ENCODE measurements around the gene TMEM14C.

DNA sequence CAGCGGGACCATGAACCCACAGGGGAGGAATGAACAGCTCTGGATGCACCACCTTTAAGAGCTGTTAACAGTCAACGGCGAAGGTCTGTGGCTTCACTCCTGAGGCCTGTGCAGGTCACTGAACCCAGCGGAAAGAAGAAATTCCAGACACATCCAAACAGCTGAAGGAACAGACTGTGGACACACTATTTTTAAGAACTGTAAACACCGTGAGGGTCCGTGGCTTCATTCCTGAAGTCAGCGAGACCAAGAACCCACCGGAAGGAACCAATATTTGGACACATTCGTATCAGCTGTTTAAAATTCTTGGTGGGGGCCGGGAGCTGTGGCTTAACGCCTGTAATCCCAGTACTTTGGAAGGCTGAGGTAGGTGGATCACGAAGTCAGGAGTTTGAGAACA, 19.4 kb downstream of the TMEM14C start:
- no peak for TF ChIP-seq CTCF (IDR thresholded peaks at IDR 0.05)
- TF ChIP-seq ZFX (IDR thresholded peaks at IDR 0.05; ENCODE audit: borderline replicate concordance) = no peak
